ENCODE measurements around the gene NPIPA2.
"Not testable (repeated sequence)": the region's sequence is repeated elsewhere in the genome, so short reads cannot be mapped to it uniquely, and the experiment has no call there.

NPIPA2 gene

DNA sequence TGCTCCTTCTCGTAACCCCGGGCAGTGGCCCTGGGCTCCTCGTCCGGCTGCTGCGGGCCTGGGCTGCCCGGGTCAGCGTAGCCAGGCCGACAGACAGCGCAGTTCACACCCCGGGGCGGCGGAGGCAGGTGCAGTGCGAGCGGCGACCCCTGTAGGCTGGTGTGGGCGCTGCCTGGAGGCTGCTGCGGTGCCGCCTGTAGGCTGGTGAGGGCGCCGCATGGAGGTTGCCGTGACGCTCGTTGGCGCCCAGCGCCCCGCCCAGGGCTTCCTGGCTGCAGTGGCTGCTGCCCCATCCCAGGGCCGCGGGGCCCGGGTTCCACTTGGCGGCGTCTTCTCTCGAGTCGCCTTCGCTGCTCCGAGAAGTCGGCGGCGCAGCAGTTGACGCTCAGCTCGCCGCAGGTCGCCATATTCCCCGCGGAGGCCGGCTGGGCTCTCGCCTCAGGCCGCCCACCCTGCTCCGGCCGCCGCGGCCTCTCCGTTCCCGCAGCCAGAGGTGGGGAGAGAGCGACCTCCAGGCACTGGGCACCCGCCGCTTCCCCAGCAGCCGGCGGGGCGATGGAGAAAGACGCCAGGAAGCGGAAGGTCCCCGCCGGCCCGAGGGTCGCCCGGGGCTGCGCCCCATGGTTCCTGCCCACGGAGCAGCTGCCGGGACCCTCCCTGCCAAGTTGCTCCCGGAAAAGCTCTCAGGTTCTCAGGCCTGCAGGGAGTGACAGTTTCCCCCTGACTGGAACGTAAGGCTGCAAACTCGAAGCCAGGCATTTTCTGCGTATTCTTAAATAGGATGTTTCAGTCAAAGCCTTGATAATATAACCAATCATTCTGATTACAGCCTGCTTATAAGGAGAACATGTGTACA is at the start of gene NPIPA2:
NPIPA2 (plus strand) TSS at position 261 of the 856 bp plus-strand sequence. CDS start 5,533 bp downstream, outside the sequence.
- not testable (repeated sequence) for DNase-seq

DNA sequence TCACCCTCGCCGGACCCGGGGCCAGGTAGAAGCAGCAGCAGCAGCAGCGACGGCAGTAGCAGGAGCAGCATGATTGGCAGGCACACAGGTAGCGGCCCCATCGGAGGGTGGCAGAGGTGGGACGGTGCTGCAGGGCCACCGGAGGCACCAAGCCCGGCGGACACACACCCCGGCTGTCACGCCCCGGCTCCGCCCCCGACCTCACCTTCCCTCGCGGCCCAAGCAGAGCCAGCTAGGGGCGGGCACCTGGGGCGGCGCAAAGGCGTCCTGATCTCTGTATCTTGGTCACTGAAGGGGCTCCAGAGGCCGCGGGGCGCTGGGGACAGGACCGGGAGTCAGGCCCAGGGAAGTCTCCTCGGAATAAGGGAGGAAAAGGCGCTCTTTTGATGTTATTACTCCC is 48.2 kb upstream of the NPIPA2 start, which contains the start of gene PLA2G10:
PLA2G10 (minus strand) TSS at position 180 of the 400 bp plus-strand sequence; CDS start at position 101, 79 bp downstream.
- DNase-seq: not testable (repeated sequence)

DNA sequence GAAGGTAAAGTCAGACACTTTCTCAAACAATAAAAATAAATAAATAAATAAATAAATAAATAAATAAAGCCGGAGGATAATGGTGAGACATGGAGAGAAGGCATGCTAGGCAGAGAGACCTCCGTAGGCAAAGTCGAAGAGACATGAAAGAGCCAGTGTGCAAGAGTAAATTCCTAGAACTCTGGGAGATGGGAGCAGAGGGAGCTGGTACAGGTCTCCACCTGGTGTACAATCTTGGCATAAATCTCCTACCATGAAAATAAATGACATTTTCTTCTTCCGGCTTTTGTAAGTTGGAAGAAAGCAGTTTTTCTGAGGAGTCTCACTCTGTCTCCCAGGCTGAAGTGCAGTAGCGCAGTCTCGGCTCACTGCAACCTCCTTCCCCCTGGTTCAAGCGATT is 40.5 kb upstream of the NPIPA2 start:
- not testable (repeated sequence) for DNase-seq

DNA sequence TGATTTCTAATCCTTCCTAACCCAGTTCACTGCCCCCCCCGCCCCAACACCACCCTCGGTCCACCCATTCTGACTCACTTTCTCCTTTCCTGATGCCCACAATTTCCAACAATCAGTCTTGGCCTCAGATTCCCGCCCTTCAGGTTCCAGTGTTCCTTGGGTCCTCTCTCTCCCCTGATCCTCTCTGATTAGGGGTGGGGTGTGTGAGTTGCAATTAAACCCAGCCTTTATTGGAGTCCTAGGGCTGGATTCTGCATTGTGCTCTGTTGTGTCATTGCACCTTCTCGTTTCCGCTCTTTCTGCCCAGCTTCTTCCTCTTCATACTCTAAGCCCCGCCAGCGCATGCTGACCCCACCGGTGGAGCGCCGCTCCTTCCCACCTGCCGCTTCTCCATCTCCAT is 39.7 kb upstream of the NPIPA2 start:
- not testable (repeated sequence) for DNase-seq

DNA sequence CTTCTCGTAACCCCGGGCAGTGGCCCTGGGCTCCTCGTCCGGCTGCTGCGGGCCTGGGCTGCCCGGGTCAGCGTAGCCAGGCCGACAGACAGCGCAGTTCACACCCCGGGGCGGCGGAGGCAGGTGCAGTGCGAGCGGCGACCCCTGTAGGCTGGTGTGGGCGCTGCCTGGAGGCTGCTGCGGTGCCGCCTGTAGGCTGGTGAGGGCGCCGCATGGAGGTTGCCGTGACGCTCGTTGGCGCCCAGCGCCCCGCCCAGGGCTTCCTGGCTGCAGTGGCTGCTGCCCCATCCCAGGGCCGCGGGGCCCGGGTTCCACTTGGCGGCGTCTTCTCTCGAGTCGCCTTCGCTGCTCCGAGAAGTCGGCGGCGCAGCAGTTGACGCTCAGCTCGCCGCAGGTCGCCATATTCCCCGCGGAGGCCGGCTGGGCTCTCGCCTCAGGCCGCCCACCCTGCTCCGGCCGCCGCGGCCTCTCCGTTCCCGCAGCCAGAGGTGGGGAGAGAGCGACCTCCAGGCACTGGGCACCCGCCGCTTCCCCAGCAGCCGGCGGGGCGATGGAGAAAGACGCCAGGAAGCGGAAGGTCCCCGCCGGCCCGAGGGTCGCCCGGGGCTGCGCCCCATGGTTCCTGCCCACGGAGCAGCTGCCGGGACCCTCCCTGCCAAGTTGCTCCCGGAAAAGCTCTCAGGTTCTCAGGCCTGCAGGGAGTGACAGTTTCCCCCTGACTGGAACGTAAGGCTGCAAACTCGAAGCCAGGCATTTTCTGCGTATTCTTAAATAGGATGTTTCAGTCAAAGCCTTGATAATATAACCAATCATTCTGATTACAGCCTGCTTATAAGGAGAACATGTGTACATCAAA is 38.9 kb upstream of the NPIPA2 start, which contains the start of gene NPIPA3:
NPIPA3 (plus strand) TSS at position 256 of the 856 bp plus-strand sequence. CDS start 5,533 bp downstream, outside the sequence.
- DNase-seq: not testable (repeated sequence)

DNA sequence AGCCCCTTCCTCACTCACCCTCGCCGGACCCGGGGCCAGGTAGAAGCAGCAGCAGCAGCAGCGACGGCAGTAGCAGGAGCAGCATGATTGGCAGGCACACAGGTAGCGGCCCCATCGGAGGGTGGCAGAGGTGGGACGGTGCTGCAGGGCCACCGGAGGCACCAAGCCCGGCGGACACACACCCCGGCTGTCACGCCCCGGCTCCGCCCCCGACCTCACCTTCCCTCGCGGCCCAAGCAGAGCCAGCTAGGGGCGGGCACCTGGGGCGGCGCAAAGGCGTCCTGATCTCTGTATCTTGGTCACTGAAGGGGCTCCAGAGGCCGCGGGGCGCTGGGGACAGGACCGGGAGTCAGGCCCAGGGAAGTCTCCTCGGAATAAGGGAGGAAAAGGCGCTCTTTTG is 9.1 kb upstream of the NPIPA2 start:
- DNase-seq: not testable (repeated sequence)

DNA sequence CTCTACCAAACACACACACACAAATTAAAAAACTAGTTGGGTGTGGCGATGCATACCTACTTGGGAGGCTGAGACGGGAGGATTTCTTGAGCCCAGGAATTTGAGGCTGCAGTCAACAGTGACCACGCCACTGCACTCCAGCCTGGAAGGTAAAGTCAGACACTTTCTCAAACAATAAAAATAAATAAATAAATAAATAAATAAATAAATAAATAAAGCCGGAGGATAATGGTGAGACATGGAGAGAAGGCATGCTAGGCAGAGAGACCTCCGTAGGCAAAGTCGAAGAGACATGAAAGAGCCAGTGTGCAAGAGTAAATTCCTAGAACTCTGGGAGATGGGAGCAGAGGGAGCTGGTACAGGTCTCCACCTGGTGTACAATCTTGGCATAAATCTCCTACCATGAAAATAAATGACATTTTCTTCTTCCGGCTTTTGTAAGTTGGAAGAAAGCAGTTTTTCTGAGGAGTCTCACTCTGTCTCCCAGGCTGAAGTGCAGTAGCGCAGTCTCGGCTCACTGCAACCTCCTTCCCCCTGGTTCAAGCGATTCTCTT is 1.4 kb upstream of the NPIPA2 start:
- DNase-seq: not testable (repeated sequence)

DNA sequence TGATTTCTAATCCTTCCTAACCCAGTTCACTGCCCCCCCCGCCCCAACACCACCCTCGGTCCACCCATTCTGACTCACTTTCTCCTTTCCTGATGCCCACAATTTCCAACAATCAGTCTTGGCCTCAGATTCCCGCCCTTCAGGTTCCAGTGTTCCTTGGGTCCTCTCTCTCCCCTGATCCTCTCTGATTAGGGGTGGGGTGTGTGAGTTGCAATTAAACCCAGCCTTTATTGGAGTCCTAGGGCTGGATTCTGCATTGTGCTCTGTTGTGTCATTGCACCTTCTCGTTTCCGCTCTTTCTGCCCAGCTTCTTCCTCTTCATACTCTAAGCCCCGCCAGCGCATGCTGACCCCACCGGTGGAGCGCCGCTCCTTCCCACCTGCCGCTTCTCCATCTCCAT is 539 bp upstream of the NPIPA2 start:
- DNase-seq: not testable (repeated sequence)

DNA sequence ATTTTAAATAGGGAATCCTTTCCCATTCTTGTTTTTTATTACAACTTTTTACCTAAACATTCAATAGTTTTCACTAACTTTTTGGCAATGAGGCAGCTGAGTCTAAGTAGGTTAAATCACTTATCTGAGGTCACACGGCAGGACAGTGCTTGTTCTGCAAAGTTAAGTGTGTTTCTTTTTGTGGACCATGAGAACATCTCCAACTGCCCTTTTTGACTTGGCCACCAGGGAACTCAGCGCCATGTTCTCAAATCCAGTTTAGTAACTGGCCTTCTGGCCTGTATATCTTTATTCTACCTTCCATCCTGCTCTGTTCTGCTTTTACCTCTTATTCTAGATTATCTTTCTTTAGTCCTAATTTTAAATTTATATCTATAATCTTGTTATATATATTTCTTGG is 31.3 kb downstream of the NPIPA2 start:
- not testable (repeated sequence) for DNase-seq

DNA sequence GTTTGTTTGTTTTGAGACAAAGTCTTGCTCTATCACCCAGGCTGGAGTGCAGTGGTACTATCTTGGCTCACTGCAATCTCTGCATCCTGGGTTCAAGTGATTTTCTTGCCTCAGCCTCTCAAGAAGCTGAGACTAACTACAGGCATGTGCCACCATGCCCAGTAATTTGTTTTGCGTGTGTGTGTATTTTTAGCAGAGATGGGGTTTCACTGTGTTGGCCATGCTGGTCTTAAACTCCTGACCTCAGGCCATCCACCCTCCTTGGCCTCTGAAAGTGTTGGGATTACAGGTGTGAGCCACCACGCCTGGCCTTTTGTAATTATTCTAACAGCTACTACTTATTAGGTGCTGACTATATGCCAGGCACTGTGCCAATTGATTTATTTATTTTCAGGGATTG is 33.3 kb downstream of the NPIPA2 start:
- DNase-seq: not testable (repeated sequence)

DNA sequence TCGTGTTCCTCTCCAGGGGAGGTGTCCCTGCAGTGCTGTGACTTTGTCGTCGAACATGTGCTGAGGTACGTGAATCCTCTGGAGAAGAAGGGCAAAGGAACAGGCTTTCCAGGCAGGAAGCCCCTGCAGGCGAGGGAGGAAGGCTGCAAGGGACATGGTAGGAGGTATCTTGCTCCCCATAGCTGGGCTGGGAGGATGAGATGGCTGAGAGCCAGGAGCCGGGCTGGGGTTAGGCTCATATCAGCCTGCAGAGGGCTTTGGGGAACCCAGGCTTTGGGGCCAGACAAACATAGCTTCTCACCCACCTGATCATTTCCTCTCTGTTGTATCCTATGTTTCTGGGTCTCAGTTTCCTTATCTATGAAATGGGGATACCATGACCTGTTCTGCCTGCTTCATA is 34.4 kb downstream of the NPIPA2 start:
- DNase-seq: not testable (repeated sequence)

DNA sequence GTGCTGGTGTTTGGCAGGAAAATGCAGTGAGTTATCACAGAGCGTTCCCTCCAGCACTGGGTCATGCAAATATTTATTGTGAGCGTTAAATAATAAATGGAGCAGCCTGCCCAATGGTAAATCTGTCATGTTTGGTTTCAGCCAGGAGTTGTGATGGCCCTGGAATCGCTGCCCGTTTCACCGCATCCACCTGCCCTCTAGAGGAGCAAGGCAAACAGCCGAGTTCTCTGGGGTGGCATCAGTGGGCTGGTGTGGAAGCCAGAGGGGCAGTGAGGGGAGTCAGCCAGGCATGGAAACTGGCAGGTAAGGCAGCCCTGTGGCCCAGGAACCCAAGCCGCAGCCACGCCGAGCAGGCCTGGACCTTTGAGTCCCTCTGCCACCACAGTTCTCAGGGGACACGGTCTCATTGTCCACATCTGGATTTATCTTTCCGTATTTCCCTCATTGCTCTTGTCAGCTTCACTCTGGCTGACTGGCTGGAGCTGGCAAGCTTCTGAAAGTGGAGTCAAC is 37.1 kb downstream of the NPIPA2 start:
- not testable (repeated sequence) for DNase-seq

DNA sequence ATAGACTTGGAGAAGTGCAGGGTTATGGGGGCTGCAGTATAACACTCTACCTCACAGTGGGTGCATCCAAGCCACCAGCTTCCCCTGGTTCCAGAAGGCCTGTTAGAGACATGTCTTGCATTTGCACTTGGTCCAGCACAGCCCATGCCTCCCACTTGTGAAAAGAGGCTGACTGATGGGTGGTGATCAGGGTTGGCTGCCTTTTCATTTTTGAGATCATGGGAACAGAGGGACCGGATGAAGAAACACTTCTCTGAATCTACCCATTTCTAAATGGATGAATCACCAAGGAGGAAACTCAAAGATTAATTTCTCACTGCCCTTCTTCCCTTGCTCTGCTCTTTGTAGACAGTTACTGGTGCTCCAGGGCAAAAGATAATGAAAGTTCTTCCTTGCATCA is 43.8 kb downstream of the NPIPA2 start:
- DNase-seq: not testable (repeated sequence)

DNA sequence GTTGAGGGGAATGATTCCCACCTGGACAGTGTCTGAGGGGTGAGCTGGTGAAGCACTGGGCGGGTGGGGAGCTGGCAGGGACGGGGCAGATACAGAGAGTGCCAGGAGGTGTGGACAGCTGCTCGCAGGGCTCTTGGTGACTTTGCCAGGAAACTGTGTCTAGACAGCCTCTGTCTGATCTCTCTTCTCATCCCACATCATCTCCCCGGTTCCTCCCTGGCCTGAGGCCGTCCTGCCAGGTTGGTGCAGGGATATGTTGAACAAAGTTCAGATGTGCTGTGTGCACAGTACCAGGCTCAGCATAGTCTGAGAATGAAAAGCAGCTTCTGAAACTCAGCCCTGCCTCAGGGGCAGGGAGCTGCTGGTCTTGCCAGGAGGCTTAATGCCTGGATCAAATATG is 47.2 kb downstream of the NPIPA2 start:
- not testable (repeated sequence) for DNase-seq

DNA sequence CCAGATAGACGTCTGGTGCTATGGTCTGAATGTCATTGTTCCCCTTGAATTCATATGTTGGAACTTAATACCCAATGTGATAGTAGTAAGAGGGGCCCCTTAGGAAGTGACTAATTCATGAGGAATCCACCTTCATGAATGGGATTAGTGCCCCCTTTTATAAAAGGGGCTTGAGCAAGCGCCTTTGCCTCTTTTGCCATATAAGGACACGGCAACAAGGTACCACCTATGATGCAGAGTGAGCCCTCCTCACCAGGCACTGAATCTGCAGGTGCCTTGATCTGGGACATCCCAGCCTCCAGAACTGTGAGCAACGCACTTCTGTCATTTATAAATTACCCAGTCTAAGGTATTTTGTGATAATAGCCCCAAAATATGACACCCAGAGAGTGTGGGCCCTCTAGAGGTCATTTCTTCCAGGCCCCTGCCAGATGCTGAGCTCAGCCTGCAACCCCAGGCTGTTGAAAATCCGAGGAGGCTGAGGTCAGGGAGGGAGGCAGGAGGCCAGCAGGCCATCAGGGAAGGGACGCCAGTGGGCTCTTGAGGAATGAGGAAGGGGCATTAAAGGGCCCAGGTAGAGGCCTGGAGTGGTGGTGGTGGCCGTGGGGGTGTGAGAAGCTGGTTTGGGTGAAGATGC is 48.1 kb downstream of the NPIPA2 start:
- DNase-seq: not testable (repeated sequence)

DNA sequence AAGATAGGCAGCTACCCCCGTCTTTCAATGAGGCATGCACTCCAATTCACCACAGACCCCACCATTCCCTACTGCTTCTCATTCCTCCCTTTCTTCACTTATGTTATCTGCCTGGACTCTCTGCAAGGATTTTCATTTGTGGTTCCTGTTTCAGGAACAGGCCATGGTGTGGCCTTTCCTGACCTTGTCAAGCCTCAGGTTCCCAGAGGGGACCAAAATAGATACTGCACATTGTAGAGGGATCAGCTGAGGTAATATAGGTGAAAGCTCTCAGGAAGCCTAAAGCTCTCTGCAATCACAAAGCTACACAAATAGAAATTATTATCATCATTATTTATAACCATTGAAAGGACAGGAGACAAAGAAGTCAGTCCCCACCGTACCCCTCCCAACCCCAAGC is 50.6 kb downstream of the NPIPA2 start:
- DNase-seq: not testable (repeated sequence)

DNA sequence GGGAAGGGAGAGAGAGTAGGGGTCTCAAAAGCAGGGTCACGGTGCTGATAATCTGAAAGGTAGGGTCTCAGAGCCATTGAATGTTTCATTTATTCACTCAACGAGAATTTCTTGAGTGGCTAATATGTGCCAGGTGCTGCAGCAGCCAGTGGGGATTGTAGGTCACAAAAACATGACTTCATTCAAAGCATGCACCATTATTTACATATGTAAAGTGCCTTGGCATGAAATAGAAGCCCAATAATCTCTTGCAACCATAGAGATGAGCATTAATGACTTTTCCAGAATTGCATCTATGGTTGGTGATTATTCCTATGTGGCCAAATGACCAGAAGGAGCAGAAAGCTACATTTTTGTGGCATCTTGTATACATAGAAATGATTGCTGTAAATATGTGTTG is 55.2 kb downstream of the NPIPA2 start:
- DNase-seq: not testable (repeated sequence)

DNA sequence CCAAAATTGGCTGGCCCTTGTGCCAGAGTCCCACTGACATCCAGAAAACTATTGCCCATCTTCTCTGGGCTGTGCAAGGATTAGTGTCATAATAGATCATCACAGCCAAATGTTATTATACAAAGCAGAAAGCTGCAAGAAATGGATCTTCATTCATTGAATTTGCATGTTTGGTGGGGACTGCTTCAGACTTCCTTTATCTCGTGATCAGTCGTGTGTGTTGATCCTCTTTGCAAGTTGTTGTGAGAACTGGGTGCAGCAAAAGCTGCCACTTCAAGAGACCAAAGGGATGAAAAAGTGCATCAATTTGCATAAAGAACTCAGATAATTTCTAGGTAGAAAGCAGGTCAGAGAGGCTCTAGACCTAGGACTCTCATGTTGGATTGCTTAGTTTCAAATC is 61.2 kb downstream of the NPIPA2 start:
- DNase-seq: not testable (repeated sequence)

DNA sequence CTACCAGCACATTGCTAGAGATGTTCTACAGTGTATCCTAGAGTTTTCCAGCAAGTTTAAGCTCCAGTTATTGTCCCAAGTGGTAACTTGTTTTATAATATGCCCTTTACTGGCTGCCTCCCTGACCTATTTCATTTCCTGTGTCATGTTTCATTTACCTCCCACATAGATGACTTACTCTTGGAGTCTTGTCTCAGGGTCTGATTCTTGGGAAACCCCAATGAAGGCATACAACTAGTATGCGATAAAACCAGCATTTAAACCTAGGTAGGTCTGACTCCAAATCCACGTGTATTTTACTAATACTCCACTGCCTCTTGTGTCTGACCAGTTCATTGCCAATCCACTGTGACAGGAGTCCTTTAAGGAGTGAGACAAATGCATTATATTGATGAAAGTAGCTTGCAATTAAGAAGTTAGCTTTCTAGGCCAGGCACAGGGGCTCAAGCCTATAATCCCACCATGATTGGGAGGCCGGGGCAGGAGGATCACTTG is 64.9 kb downstream of the NPIPA2 start:
- DNase-seq: not testable (repeated sequence)

DNA sequence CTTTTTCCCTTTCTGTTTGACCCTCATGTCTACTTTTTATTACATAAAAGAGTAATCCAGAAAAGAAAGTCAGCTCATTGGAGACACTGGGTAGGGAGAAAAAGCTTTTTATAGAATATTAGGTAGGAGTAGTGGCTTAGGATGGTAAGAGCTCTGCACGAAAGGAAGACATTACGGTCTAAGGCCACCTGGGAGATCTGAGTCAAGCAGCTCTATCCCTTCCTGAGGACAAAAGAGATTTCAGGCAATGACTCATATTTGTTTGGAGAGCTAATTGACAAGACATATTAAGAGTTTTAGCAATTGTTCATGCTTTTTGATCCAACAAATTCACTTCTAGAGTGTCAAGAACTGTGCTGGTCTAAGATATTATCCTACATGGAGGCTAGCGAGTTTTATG is 71.6 kb downstream of the NPIPA2 start:
- DNase-seq: not testable (repeated sequence)
